Activated CD4-positive, alpha-beta T cell treated with anti-CD3 and anti-CD28 coated beads, Interleukin-2, amount 10 ng/mL, durations not matched to agents 7 days and 5 days (primary cell): ENCODE measurements around the gene NADK. TPM values are rescaled to one million over a fixed set of nuclear protein-coding genes. Genes with fewer than 3 reads are reported as not detected.

Experiments
- CTCF ChIA-PET: fragments of 350-600 bp; sonication (Branson Sonifier 250); formaldehyde crosslinking; loops from one replicate; lab custom pipeline; 2021; ENCODE audit warnings: antibody characterized with exemption; lab: Charles Lee
- POLR2A ChIA-PET: fragments of 350-600 bp; sonication (Branson Sonifier 250); formaldehyde crosslinking; loops from one replicate; lab custom pipeline; 2021; ENCODE audit warnings: antibody characterized with exemption; lab: Charles Lee
- DNase-seq: peaks from one replicate; pipeline ENCODE4 v3.0.0-alpha.2; 2020
- H3K27ac Mint-ChIP-seq: one replicate; pipeline ENCODE4 v1.8.0; 2021; ENCODE audit warnings: mild to moderate bottlenecking, moderate library complexity, mixed read lengths
- H3K27me3 Mint-ChIP-seq: one replicate; pipeline ENCODE4 v1.8.0; 2021; ENCODE audit warnings: mixed read lengths
- H3K36me3 Mint-ChIP-seq: one replicate; pipeline ENCODE4 v1.8.0; 2021; ENCODE audit warnings: low read depth, mixed read lengths
- H3K4me1 Mint-ChIP-seq: one replicate; pipeline ENCODE4 v1.8.0; 2021; ENCODE audit warnings: mixed read lengths
- H3K4me3 Mint-ChIP-seq: one replicate; pipeline ENCODE4 v1.8.0; 2021; ENCODE audit warnings: mild to moderate bottlenecking, moderate library complexity, mixed read lengths
- H3K9me3 Mint-ChIP-seq: one replicate; pipeline ENCODE4 v1.8.0; 2021; ENCODE audit warnings: mixed read lengths
- total RNA-seq, 2 experiments: library from RNA; stranded (reverse); gene quantifications; one replicate each; pipeline ENCODE4 v1.2.3, GENCODE V29; 2021

NADK gene
- total RNA-seq, 2 experiments from 2014 or later: 76.6 to 78.7 TPM

DNA sequence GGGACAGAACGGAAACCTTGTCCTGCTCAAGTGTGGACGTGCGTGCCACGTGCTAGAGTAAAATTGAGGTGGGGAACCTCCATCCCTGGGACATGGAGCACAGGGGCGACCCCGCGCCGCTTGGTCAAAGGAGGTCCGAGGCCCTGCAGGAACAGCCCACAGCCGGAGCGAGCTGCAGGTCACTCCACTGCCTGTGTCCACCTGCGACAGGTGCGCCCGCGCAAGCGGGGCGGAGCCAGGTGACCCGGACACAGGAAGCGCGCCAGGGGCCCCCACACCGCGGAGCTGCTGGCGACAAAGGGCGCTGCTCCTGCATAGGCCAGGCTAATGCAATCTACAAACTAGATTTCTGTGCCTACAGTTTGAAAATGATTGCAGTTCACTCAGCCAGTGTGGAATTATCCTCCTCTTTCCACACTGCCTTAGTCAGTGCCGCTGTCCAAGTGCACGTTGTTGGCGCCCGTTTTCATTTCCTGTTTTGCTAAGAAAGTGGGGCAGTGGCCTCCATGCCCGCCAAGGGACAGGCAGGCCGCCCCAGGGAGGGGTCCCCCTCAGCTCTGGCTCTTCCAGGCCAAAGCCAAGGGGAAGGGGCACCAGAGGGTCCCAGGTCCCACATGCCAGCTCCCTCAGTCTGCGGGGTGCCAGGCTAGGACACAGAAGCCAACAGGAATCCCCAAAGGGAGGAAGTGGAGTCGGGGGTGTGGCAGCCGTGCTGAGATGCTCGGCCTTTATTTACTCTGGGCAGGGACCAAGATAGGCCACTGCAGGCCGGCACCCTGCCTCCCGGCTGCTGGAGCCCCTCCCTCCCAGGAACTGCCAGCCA is 4.3 kb upstream of the NADK start:
- Mint-ChIP-seq H3K9me3 (no peaks in the 10 kb centered on the region), H3K4me3 (no peak overlapping the region), H3K27ac (peak overlapping the region; percentile 85), H3K27me3 (no peaks in the 10 kb centered on the region), H3K36me3 (peaks cover 34% of the 10 kb centered on the region), H3K4me1 (peaks cover 46% of the 10 kb centered on the region)
- peak; percentile 36 for DNase-seq
- ChIA-PET CTCF (no interaction called here), POLR2A (no interaction called here)

DNA sequence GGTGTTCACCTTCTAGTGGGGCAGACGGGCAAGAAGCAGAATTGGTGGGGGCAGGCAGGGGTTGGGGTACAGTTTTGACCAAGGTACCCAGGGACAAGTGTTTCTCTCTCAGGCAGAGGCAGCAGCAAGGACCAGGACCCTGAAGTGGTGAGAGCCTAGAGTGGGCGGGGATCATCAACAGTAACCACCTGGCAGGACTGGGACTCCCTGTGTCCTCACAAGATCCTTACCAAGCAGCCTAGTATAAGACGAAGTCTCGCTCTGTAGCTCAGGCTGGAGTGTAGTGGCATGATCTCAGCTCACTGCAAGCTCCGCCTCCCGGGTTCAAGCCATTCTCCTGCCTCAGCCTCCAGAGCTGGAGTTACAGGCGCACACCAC is 3.2 kb upstream of the NADK start:
- ChIA-PET POLR2A (no interaction called here), CTCF (interaction anchor here (0.6 kb wide), 1 partner anchor 10 kb away, joined by 4 read pairs; no protein-coding TSS in a partner anchor)
- DNase-seq: no peak
- Mint-ChIP-seq H3K27ac (peak overlapping the region; percentile 95), H3K36me3 (peaks cover 26% of the 10 kb centered on the region), H3K27me3 (no peaks in the 10 kb centered on the region), H3K9me3 (no peaks in the 10 kb centered on the region), H3K4me3 (peak overlapping the region; percentile 36), H3K4me1 (peaks cover 55% of the 10 kb centered on the region)

DNA sequence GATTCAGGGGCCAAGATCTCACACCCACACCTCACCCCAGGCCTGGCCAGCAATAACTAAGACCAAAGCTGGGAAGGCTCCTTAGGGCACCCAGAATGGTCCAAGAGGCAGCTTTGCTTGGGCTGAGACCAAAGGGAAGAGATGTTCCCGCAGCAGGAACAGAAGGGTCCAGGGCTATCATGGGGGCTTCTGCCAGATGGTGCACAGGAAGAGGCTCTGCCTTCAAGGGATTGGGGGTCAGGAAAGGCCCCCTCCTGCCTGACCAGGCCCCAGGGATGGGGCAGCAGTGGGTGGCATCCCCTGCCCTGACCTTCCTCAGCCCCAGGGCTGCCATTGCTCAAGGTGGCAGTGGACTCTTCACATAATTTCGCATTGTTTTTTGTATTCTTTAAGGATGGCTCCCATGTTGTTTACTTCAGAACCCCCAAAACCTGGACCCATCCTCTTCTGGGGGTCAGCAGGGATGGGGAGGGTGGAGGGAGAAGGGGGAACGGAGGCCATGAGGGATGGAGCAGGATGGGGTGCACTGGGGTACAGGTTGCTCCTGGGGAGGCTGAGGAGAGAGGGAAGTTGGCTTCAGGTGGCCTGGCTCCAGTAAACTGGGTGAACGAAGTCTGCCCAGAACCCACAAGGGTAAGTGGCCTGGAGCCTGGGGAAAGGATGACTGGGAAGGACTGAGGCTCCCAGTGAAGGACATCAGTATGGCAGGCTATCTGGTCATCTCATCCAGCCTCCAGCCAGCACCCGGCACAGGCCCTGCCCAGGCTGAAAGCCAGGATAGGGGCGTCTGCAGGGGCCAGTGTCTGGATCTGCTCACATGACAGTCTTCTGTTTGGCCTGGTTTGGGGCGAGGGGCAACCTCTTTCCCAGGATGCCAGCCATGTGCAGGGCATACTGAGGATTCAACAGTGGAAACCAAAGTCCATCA is 2.6 kb upstream of the NADK start:
- Mint-ChIP-seq H3K4me3 (peak overlapping the region; percentile 72), H3K27me3 (no peaks in the 10 kb centered on the region), H3K9me3 (no peaks in the 10 kb centered on the region), H3K4me1 (peaks cover 60% of the 10 kb centered on the region), H3K36me3 (peaks cover 19% of the 10 kb centered on the region), H3K27ac (peak overlapping the region; percentile 95)
- ChIA-PET CTCF (interaction anchor here (0.8 to 1.8 kb wide), 4 partner anchors 18 to 128 kb away, joined by 3 to 6 read pairs (median 4); no protein-coding TSS in a partner anchor), POLR2A (no interaction called here)
- DNase-seq: no peak

DNA sequence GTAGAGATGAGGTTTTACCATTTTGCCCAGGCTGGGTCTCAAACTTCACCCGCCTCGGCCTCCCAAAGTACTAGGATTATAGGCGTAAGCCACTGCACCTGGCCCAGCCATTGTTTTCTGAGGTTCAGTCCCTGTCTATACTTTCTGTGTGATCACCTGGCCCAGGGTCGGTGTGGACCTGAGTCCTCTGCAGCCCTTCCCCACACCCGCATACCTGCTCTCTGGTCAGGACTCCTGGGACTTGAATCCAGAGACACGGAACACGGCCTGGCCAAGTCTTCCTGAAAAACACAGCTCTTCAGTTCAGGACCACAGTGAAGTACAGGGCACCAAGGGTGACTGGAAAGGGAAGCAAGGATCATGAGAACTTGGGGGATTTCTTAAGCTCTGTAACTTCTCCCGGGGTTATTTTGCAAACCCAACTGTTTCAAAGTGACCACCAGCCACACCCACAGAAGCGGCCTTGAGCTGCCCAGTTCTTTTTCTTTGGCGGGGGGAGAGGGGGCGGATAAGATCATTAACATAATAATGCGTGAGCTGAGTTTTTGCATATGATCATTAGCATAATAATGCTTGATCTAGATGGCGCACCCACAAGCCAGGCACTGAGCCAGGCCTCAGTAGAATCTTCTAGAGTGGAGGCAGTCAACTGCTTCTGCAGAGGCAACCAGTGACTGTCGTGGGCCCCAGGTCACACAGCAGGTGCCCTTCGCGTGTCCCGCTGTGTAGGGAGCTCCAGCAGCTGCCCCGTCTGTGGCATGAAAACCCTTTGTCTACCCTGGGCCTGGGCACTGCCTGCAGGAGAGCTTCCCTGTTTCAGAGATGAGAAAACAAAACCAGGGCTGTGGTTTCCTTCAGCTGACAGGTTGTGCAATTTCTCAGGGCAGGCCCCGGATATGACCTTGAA is 1.7 kb upstream of the NADK start:
- Mint-ChIP-seq H3K4me1 (peaks cover 69% of the 10 kb centered on the region), H3K9me3 (no peaks in the 10 kb centered on the region), H3K36me3 (peaks cover 13% of the 10 kb centered on the region), H3K4me3 (peak overlapping the region; percentile 72), H3K27me3 (no peaks in the 10 kb centered on the region), H3K27ac (peak overlapping the region; percentile 95)
- ChIA-PET CTCF (interaction anchor here (0.7 to 1.8 kb wide), 7 partner anchors 19 to 129 kb away, joined by 3 to 6 read pairs (median 3); no protein-coding TSS in a partner anchor), POLR2A (interaction anchor here (0.6 kb wide), 1 partner anchor 122 kb away, joined by 3 read pairs; no protein-coding TSS in a partner anchor)
- peak; percentile 82 for DNase-seq

DNA sequence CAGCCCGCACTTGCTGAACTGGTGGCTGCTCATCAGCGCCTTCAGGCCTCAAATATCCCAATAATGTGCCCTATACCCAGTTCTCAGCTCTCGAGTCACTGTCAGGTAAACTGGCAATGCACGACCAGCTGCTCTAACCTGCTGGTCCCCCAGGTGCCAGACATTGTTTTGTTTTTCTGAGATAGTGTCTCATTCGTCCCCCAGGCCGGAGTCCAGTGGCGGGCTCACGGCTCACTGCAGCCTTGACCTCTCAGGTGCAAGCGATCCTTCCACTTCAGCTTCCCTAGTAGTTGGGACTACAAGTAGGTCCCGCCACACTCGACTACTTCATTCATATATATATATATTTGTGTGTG is 1.0 kb upstream of the NADK start:
- DNase-seq: no peak
- CTCF ChIA-PET: interaction anchor here (0.7 to 1.8 kb wide), 4 partner anchors 24 to 129 kb away, joined by 3 to 6 read pairs (median 4); no protein-coding TSS in a partner anchor

DNA sequence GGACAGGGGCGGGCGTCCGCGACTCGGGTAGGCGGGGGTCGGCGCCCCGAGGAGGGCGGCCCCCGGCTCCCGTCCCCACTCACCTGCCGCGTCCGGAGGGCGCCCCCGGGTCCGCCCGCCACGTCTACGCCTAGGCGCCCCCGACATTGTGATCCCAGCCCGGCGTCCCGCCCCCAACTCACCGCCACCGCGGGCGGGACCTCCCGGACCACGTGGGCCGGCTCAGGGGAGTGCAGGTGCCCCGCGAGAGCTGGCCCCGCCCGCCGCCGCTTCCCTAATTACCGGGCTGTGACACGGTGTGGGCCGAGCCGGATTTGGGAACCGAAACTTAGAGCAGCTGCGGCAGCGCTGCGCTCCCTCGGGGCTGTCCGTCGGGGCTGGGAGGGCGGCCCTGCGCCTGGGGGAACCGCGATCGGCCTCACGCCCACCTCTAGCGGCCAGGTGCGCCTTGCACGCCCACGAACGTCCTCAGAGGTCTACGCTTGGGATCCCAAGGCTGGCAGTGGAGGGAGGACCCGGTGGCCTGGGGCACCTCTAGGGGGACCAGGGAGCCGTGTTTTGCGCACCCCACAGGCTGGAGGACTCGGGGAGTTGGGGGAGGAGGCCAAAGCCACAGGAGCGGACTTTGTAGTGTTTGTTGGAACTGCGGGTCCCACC is 521 bp upstream of the NADK start:
- peaks cover 68% of the 10 kb centered on the region for H3K4me1 Mint-ChIP-seq
- no peaks in the 10 kb centered on the region for H3K9me3 Mint-ChIP-seq
- DNase-seq: peak; percentile 87
- H3K27me3 Mint-ChIP-seq: no peaks in the 10 kb centered on the region
- POLR2A ChIA-PET: no interaction called here
- CTCF ChIA-PET: interaction anchor here (0.7 to 1.8 kb wide), 4 partner anchors 23 to 130 kb away, joined by 3 to 6 read pairs (median 4); no protein-coding TSS in a partner anchor
- peak overlapping the region; percentile 95 for H3K27ac Mint-ChIP-seq
- H3K4me3 Mint-ChIP-seq: peak overlapping the region; percentile 72
- peaks cover 9% of the 10 kb centered on the region for H3K36me3 Mint-ChIP-seq

More for the DNA sequence above, 1.0 kb upstream of the NADK start:
- Mint-ChIP-seq H3K27me3 (no peaks in the 10 kb centered on the region), H3K9me3 (no peaks in the 10 kb centered on the region), H3K4me3 (peak overlapping the region; percentile 72), H3K27ac (peak overlapping the region; percentile 95), H3K4me1 (peaks cover 70% of the 10 kb centered on the region), H3K36me3 (peaks cover 9% of the 10 kb centered on the region)
- POLR2A ChIA-PET: interaction anchor here (0.6 kb wide), 1 partner anchor 121 kb away, joined by 3 read pairs; no protein-coding TSS in a partner anchor

DNA sequence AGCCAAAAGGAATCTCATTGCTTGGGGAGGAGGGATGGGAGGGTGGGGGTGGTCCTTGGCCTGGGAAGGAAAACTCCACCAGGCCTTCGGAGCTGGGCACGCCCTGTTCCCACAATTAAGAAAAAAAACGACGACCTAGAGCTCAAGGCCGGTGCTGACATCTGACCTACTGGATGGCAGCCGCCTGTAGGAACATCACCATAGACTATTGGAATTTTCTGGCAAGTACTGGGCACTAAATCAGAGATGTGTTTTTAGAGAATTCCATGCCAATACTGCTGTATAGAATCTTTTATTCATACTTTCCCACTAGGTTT is 729 bp downstream of the NADK start:
- peaks cover 10% of the 10 kb centered on the region for H3K36me3 Mint-ChIP-seq
- H3K4me1 Mint-ChIP-seq: peaks cover 56% of the 10 kb centered on the region
- DNase-seq: no peak
- CTCF ChIA-PET: interaction anchor here (1.0 to 1.7 kb wide), 2 partner anchors 9 to 378 kb away, joined by 3 to 5 read pairs; partner anchors contain the start of gene CCNL2
- peak overlapping the region; percentile 91 for H3K27ac Mint-ChIP-seq
- H3K4me3 Mint-ChIP-seq: peak overlapping the region; percentile 80
- H3K27me3 Mint-ChIP-seq: no peaks in the 10 kb centered on the region
- no peaks in the 10 kb centered on the region for H3K9me3 Mint-ChIP-seq
- POLR2A ChIA-PET: no interaction called here

DNA sequence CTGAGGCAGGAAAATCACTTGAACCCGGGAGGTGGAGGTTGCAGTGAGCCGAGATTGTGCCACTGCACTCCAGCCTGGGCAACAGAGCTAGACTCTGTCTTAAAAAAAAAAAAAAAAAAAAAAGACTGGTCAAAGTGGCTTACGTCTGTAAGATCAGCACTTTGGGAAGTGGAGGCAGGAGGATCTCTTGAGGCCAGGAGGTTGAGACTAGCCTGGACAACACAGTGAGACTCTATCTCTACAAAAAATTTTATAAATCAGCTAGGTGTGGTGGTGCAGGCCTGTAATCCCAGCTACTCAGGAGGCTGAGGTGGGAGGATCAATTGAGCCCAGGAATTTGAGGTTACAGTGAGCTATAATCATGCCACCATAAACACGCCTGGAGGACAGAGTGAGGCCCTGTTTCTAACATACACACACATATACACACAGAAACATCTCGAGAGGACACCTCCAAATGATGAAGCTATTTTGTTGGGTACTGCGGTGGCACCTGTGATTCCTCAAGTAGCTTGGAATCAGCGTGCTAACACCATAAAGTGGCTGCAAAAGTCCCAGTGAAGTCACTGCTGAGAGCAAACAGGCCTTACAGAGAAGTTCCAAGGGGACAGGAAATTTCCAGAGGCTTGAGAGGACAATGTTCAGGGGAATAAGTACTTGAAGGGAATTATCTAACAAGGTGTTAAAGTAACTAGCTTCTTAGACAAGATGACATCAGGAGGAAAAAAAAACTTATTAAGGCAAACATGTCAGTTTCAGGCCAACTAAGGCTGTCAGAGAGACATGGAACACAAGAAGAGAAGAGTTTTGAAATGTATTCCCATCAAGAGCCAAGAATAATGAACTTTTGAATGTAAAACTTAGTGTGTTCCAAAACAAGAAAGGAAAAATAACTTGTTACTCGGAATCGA is 1.3 kb downstream of the NADK start:
- Mint-ChIP-seq H3K27me3 (no peaks in the 10 kb centered on the region), H3K4me3 (peak overlapping the region; percentile 80), H3K4me1 (peaks cover 53% of the 10 kb centered on the region), H3K36me3 (peaks cover 15% of the 10 kb centered on the region), H3K9me3 (no peaks in the 10 kb centered on the region), H3K27ac (peak overlapping the region; percentile 91)
- CTCF ChIA-PET: interaction anchor here (0.5 to 1.7 kb wide), 3 partner anchors 8 to 503 kb away, joined by 3 to 5 read pairs (median 4); partner anchors contain the start of gene CCNL2
- no peak for DNase-seq
- POLR2A ChIA-PET: interaction anchor here (0.5 kb wide), 1 partner anchor 55 kb away, joined by 4 read pairs; no protein-coding TSS in a partner anchor

DNA sequence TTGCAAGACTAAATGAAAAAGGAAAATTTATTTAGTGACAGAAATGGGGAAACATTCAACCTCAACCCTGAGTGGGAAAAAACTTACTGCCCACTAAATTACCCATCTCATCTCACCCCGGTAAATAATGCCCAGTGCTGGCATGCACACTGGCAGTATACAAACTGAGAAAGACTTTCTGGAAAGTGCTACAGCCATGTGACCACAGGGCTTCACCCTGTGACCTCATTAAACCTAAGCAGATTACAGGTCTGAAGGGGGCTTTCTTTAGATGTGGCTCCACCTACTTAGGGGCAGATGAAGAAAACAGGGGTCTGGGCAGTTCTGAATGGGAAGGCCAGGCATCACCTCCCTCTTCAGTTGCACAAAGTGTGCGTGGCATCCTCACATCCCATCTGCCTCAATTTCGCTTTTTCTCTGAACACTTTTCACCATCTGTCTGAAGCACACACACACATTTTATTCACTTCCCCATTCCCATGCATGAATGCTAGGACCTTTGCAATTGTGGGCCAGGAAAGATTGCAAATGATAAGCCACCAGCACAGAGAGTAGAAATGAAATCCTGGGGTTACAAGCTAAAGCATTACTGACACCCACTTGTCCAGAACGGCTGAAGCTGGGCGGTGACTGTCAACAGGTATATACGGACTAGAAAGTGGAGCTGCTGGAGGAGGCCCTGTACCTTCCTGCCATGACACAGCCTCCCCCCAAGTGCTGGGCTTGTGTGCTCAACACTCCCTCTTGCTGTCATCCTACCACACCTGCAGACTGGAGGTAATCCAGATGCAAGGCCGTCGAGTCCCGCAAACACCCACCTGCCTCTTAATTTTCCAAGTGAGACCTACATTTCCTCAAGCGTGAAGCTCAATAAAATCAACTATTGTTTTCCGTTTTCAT is 2.7 kb downstream of the NADK start:
- ChIA-PET CTCF (interaction anchor here (1.0 kb wide), 1 partner anchor 9 kb away, joined by 3 read pairs; no protein-coding TSS in a partner anchor), POLR2A (no interaction called here)
- DNase-seq: no peak
- peak overlapping the region; percentile 0 for H3K27ac Mint-ChIP-seq
- H3K27me3 Mint-ChIP-seq: no peaks in the 10 kb centered on the region
- H3K4me3 Mint-ChIP-seq: peak overlapping the region; percentile 21
- peaks cover 6% of the 10 kb centered on the region for H3K9me3 Mint-ChIP-seq
- H3K4me1 Mint-ChIP-seq: peaks cover 43% of the 10 kb centered on the region
- peaks cover 20% of the 10 kb centered on the region for H3K36me3 Mint-ChIP-seq

DNA sequence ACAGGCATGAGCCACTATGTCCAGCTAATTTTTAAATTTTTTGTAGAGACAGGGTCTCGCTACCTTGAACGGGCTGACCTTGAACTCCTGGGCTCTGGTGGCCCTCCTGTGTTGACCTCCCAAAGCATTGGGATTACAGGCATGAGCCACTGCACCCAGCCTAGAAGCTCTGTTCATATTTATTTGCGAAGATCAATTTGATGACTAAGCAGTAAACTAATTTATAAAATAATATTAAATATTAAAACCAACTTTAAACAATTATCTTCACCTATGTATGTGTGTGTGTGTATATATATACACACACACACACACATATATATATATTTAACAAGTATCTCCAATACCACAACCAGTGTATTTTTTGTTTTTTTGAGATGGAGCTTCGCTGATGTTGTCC is 4.4 kb downstream of the NADK start:
- Mint-ChIP-seq H3K4me3 (no peak overlapping the region), H3K4me1 (peaks cover 29% of the 10 kb centered on the region), H3K36me3 (peaks cover 33% of the 10 kb centered on the region), H3K9me3 (peaks cover 6% of the 10 kb centered on the region), H3K27me3 (no peaks in the 10 kb centered on the region), H3K27ac (no peak overlapping the region)
- POLR2A ChIA-PET: interaction anchor here (0.6 kb wide), 1 partner anchor 49 kb away, joined by 3 read pairs; no protein-coding TSS in a partner anchor
- DNase-seq: no peak
- CTCF ChIA-PET: interaction anchor here (0.7 kb wide), 1 partner anchor 143 kb away, joined by 3 read pairs; no protein-coding TSS in a partner anchor
